Measurements from ENCODE around the gene ARL10. TPM values are rescaled to one million over a fixed set of nuclear protein-coding genes. Genes with fewer than 3 reads are reported as not detected.

The ARL10 gene
- total RNA-seq, 1 donor from 2014 or later, result 33.7 TPM

GRCh38 chr5:176382721-176383120 is 17.4 kb downstream of the ARL10 start:
- H3K27me3 Mint-ChIP-seq (ENCODE audit: low read depth), result no peaks in the 10 kb centered on the region
- peaks cover 7% of the 10 kb centered on the region for H3K36me3 Mint-ChIP-seq (ENCODE audit: low read depth)
- no peak for DNase-seq (ENCODE audit: low spot score)
- no peak overlapping the region for H3K4me3 Mint-ChIP-seq (ENCODE audit: unreplicated experiment)
- H3K9me3 Mint-ChIP-seq (ENCODE audit: low read depth), result no peaks in the 10 kb centered on the region
- TF ChIP-seq CTCF (IDR thresholded peaks at IDR 0.05), result no peak
- H3K4me1 Mint-ChIP-seq (ENCODE audit: low read depth), result peaks cover 15% of the 10 kb centered on the region
- no peak overlapping the region for H3K27ac Mint-ChIP-seq (ENCODE audit: unreplicated experiment)

DNA sequence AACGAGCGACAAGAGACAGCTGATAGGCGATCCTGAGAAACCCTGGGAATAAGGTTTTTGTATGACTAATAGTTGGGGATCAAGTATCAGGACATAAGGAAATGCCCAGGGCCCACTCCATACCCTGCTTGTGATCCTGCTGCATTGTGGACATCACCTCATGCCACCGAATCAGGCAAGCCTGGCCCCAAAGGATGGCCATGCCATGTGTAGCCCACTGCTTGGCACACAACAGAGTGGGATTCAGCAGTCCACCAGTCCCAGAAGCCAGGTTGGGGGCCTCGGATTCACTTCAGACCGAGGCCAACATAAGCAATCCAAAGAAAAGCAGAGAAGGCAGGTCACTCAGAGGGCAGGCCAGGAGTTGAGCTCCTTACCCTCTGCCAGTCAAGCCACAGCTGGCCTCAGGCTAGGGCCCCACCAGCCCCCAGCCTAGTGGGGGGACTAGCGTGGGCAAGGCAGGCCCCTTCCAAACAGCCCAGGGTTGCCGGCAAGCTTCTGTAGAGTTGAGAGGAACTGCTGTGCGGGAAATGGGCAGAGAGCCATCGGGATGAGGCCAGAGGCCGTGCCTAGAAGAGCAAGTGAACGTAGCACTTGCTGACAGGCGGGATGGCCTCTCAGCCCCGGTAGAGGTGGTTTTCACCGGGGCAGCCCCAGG is 18.1 kb downstream of the ARL10 start:
- H3K36me3 Mint-ChIP-seq (ENCODE audit: low read depth), result peaks cover 7% of the 10 kb centered on the region
- peaks cover 18% of the 10 kb centered on the region for H3K4me1 Mint-ChIP-seq (ENCODE audit: low read depth)
- no peak for DNase-seq (ENCODE audit: low spot score)

GRCh38 chr5:176383961-176384360 is 18.7 kb downstream of the ARL10 start:
- H3K4me3 Mint-ChIP-seq (ENCODE audit: unreplicated experiment), result no peak overlapping the region
- no peak for DNase-seq (ENCODE audit: low spot score)
- no peaks in the 10 kb centered on the region for H3K27me3 Mint-ChIP-seq (ENCODE audit: low read depth)
- no peaks in the 10 kb centered on the region for H3K9me3 Mint-ChIP-seq (ENCODE audit: low read depth)
- peaks cover 18% of the 10 kb centered on the region for H3K4me1 Mint-ChIP-seq (ENCODE audit: low read depth)
- no peak for TF ChIP-seq CTCF (IDR thresholded peaks at IDR 0.05)
- no peak overlapping the region for H3K27ac Mint-ChIP-seq (ENCODE audit: unreplicated experiment)
- H3K36me3 Mint-ChIP-seq (ENCODE audit: low read depth), result peaks cover 7% of the 10 kb centered on the region

More for the DNA sequence above, 18.1 kb downstream of the ARL10 start:
- Mint-ChIP-seq H3K4me3 (ENCODE audit: unreplicated experiment) (no peak overlapping the region), H3K27ac (ENCODE audit: unreplicated experiment) (no peak overlapping the region), H3K27me3 (ENCODE audit: low read depth) (no peaks in the 10 kb centered on the region), H3K9me3 (ENCODE audit: low read depth) (no peaks in the 10 kb centered on the region)
- no peak for TF ChIP-seq CTCF (IDR thresholded peaks at IDR 0.05)

DNA sequence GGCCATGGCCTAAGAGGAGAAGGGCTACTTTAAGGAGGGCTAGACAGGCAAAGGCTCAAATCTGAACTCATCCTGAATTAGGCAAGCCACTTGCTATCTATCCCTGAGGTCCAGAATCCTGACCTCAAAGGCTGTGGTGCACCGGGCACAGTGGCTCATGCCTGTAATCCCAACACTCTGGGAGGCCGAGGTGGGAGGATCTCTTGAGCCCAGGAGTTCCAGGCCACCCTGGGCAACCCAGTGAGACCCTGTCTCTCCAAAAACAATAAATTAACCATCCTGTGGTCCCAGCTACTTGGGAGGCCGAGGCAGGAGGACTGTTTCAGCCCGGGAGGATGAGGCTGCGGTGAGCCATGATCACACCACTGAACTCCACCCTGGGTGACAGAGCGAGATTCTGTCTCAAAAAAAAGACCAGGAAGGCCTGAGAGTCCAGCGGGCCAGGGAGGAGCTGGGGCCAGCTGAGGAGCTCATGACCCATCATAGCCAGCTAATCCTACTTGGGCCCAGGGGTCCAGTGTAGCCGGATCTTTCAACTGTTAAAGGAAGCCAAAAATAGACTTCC is 19.2 kb downstream of the ARL10 start:
- peaks cover 7% of the 10 kb centered on the region for H3K36me3 Mint-ChIP-seq (ENCODE audit: low read depth)
- H3K4me1 Mint-ChIP-seq (ENCODE audit: low read depth), result peaks cover 19% of the 10 kb centered on the region
- H3K4me3 Mint-ChIP-seq (ENCODE audit: unreplicated experiment), result no peak overlapping the region
- TF ChIP-seq CTCF (IDR thresholded peaks at IDR 0.05), result no peak
- no peaks in the 10 kb centered on the region for H3K9me3 Mint-ChIP-seq (ENCODE audit: low read depth)
- no peak overlapping the region for H3K27ac Mint-ChIP-seq (ENCODE audit: unreplicated experiment)
- H3K27me3 Mint-ChIP-seq (ENCODE audit: low read depth), result no peaks in the 10 kb centered on the region
- DNase-seq (ENCODE audit: low spot score), result no peak

- no peak for DNase-seq (ENCODE audit: low spot score)
- H3K27ac Mint-ChIP-seq (ENCODE audit: unreplicated experiment), result no peak overlapping the region
- peaks cover 23% of the 10 kb centered on the region for H3K4me1 Mint-ChIP-seq (ENCODE audit: low read depth)
- no peak overlapping the region for H3K4me3 Mint-ChIP-seq (ENCODE audit: unreplicated experiment)
- H3K36me3 Mint-ChIP-seq (ENCODE audit: low read depth), result peaks cover 4% of the 10 kb centered on the region
- no peak for TF ChIP-seq CTCF (IDR thresholded peaks at IDR 0.05)
- no peaks in the 10 kb centered on the region for H3K27me3 Mint-ChIP-seq (ENCODE audit: low read depth)
- H3K9me3 Mint-ChIP-seq (ENCODE audit: low read depth), result no peaks in the 10 kb centered on the region
Observed at GRCh38 chr5:176384991-176385390, 19.7 kb downstream of the ARL10 start.

Data from chondrocyte (in vitro differentiated cells).